GM21360 (cell line): ENCODE measurements around the gene ABR.
"Not testable (repeated sequence)": the region's sequence is repeated elsewhere in the genome, so short reads cannot be mapped to it uniquely, and the experiment has no call there.

ENCODE experiments used
- ATAC-seq: cut with Tn5 transposase; IDR thresholded peaks from one replicate; pipeline ENCODE4 v1.9.1; 2021; ENCODE audit warnings: mild to moderate bottlenecking, moderate library complexity; ENCODE audit not compliant: unreplicated experiment

ABR gene

GRCh38 chr17:1202291-1202690, 22.5 kb upstream of the ABR start:
- ATAC-seq: no peak

GRCh38 chr17:1201132-1201702, 21.4 kb upstream of the ABR start:
- no peak for ATAC-seq

GRCh38 chr17:1199271-1199743, 19.5 kb upstream of the ABR start:
- not testable (repeated sequence) for ATAC-seq

- no peak for ATAC-seq
Observed at GRCh38 chr17:1197781-1198490, 18.2 kb upstream of the ABR start.

- no peak for ATAC-seq
Observed at GRCh38 chr17:1197379-1197778, 17.6 kb upstream of the ABR start.

- ATAC-seq: no peak
Observed at GRCh38 chr17:1196946-1197345, 17.2 kb upstream of the ABR start.

- ATAC-seq: no peak
Observed at GRCh38 chr17:1192911-1193699, 13.3 kb upstream of the ABR start.

GRCh38 chr17:1190751-1191331, 11.1 kb upstream of the ABR start:
- ATAC-seq: no peak

GRCh38 chr17:1188812-1189504, 9.2 kb upstream of the ABR start:
- no peak for ATAC-seq

GRCh38 chr17:1186923-1187771, 7.4 kb upstream of the ABR start:
- ATAC-seq: no peak

GRCh38 chr17:1186214-1186820, 6.5 kb upstream of the ABR start:
- ATAC-seq: no peak

GRCh38 chr17:1183171-1183873, 3.5 kb upstream of the ABR start:
- peak; percentile 31 for ATAC-seq

- no peak for ATAC-seq
Observed at GRCh38 chr17:1182811-1183170, 3.0 kb upstream of the ABR start.

GRCh38 chr17:1181753-1182137, 2.0 kb upstream of the ABR start:
- peak; percentile 18 for ATAC-seq

- ATAC-seq: peak; percentile 22
Observed at GRCh38 chr17:1180958-1181752, 1.4 kb upstream of the ABR start.

- no peak for ATAC-seq
Observed at GRCh38 chr17:1179112-1179817, 516 bp downstream of the ABR start.

GRCh38 chr17:1177016-1177700, 2.6 kb downstream of the ABR start:
- no peak for ATAC-seq
